Skeletal muscle cell (primary cell): ENCODE measurements around the gene SCO2.
A peak's percentile ranks its signal among the peaks of the same experiment; 100 is the strongest.
"Not testable (repeated sequence)": the region's sequence is repeated elsewhere in the genome, so short reads cannot be mapped to it uniquely, and the experiment has no call there.

Source experiments
- DNase-seq: peaks from one replicate; pipeline ENCODE4 v3.0.0-alpha.2; 2010; ENCODE audit warnings: low read depth
- H3K4me3 ChIP-seq: 2 replicates; pipeline ENCODE4 v1.5.1; 2011; ENCODE audit warnings: low read depth, mild to moderate bottlenecking, control low read depth, low read length, moderate library complexity

The SCO2 gene

DNA sequence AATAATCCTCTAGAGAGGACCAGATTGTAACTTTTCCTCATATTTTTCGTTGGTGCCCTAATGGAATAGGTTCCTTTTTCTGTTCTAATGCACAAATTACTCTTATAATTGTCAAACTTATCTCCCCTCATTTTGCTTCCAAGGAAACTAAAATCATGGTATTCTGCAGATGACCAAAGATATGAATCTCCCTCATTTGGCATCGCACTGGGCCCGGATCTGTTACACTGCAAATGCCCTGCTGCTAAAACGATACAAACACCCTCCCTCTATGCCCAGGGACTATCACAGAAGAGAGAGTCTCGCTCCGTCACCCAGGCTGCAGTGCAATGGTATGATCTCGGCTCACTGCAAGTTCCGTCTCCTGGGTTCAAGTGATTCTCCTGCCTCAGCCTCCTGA is 27.9 kb upstream of the SCO2 start:
- no peak overlapping the region for H3K4me3 ChIP-seq
- no peak for DNase-seq

DNA sequence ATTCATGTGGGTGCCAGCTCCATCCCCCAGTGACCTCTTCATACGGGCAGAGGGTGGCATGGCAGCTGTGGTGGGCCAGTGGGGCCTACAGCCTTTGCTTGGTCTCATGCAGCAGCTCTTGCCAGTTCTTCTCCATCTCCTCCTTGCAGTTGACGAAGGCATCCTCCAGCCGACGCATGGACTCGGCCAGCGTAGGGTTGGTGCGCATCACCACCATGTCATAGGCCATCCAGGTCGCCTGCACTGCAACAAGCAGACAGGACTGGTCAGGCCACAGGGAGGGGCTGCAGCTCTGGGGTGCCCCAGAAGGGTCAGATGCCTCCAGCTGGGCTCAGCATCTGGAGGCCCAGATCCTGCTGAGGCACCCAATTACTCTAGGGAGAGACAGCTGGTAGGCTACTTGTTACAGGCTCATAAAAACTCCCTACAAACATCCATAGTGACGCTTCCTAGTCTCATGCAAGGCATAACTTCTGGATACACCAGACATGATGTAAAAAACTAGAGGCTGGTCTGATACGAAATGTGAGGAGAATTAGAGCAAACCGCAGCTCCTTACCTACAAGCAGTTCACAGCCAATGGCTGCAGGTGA is 25.9 kb upstream of the SCO2 start:
- DNase-seq, result no peak
- no peak overlapping the region for H3K4me3 ChIP-seq

DNA sequence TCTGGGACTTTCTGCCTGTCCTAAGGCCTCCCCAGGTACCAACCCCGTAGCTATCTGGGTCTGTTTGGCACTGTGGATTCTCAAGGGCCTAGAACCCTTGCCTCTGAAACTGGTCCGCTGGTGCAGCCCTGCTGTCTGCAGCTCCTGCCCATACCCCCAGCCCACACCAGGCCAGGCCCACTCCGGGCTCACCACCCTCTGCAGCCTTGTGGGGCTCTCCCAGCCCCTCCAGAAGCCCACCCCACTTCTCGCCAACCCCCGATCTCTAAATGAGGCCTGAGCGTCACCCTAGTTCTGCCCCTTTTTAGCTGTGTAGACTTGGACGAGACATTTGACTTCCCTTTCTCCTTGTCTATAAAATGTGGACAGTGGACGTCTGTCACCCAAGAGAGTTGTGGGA is 25.0 kb upstream of the SCO2 start:
- no peak overlapping the region for H3K4me3 ChIP-seq
- DNase-seq, result no peak

DNA sequence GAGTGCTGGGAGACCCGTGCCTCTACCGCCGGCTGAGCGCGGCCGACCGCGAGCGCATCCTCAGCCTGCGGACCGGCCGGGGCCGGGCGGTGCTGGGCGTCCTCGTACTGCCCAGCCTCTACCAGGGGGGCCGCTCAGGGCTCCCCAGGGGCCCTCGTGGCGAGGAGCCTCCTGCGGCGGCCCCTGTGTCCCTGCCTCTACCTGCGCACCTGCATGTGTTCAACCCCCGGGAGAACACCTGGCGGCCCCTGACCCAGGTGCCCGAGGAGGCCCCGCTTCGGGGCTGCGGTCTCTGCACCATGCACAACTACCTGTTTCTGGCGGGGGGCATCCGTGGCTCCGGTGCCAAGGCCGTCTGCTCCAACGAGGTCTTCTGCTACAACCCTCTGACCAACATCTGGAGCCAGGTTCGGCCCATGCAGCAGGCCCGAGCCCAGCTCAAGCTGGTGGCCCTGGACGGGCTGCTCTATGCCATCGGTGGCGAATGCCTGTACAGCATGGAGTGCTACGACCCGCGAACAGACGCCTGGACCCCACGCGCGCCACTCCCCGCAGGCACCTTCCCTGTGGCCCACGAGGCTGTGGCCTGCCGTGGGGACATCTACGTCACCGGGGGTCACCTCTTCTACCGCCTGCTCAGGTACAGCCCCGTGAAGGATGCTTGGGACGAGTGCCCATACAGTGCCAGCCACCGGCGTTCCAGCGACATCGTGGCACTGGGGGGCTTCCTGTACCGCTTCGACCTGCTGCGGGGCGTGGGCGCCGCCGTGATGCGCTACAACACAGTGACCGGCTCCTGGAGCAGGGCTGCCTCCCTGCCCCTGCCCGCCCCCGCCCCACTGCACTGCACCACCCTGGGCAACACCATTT is 23.8 kb upstream of the SCO2 start:
- no peak for DNase-seq
- H3K4me3 ChIP-seq, result no peak overlapping the region

DNA sequence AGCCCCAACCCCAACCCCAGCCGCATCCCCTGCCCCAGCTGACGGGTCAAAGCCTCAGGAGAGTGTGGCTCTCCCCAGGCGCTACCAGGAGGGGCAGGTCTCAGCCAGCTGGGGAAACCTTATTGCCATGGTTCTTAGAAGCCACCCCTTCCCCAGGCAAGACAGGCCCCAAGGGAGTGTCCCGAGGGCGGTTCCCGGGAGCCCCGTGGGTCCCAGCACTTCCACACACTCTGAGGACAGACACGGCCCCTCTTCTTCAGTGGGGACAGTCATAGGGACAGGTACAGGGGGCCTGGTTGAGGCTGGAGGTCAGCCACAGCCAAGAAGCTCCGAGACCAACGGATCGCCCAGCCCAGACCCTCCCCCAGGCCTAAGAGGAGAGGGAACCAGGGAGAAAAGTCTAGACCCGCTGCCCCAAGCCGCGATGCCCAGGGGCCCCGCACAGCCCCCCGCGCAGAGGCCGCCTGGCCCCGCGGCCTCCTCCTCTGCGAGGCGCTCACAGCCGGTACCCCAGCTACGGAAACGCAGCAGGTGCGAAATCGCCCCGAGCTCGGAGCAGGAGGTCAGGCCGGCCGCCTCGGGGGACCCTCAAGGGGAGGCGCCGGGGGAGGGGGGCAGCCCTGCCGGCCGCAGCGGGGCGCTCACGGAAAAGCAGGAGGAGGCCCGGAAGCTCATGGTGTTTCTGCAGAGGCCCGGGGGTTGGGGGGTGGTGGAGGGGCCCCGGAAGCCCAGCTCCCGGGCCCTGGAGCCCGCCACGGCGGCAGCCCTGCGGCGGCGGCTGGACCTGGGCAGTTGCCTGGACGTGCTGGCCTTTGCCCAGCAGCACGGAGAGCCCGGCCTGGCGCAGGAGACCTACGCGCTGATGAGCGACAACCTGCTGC is 22.9 kb upstream of the SCO2 start:
- peak overlapping the region; percentile 7 for H3K4me3 ChIP-seq
- DNase-seq, result no peak

DNA sequence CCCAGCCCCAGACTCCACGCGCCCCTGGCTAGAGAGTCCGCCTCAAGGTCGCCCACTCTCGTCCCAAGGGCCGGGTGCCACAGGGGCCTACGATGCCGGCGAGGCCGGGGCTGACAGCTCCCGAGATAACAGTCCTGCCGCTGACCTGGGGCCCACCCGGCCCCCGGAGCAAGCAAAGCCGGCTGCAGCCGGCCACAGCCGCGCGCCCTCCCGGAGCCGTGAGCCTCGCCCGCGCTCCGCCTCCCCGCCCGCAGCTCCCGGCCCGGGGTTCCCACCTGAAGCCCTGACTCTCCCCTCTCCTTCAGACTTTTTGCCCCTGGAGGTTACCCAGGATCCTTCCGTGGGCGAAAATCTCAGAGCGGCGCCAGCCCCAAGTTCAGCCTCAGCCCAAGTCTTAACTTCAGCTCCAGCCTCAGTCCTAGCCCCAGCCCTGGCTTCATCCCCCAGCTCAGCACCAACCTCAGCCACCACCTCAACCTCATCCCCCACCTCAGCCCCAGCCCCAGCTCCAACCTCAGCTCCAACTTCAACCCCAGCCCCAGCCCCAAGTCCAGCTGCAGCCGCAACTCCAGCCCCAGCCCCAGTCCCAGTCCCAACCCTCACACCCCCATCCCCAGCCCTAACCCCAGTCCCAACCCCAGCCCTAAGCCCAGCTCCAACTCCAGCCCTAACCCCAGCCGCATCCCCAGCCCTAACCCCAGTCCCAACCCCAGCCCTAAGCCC is 22.0 kb upstream of the SCO2 start:
- H3K4me3 ChIP-seq, result no peak overlapping the region

DNA sequence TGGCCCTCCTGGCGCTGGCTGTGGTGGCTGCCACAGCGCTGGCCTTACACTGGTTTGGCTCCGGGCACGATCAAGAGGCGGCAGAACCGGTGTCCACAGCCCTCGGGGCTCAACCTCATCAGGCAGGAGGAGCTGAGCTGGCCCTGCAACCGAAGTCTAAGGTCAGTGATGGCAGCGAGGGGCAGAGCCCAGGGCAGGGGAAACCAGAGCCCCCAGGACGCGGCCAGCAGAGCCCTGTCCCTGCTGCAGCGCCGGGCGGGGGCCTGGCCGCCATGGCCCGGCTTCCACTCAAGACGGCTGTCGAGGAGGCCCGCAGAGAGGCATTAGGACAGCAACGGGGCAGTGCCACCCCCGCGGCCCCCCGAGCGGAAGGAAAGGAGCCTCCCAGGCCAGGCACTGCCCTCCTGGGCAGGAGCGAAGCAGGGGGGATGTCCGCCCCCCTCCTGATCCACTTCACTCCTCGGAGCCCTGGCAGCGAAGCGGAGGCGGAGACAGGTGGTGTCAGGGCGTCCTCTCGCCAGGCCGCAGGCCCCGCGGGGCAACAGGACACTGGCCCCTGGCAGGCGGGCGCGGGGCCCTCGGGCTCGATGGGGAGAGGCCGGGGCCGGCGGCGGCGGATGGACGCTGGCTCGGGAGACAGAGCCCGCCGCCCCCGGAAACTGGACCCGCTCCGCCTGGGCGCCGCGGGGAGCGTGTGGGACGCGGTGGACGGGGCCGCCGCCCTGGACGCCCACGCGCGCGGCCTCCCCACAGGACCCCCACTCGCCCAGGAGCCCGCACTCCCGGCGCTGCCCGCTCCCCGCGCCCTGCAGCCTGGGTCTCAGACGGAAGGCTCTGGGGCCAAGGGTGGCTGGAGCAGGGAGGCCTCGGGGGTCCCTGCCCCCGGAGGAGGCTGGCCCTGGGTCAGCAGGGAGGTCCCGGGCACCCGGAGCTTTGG is 21.2 kb upstream of the SCO2 start:
- DNase-seq, result no peak
- H3K4me3 ChIP-seq, result no peak overlapping the region

More for the DNA sequence above, 22.0 kb upstream of the SCO2 start:
- no peak for DNase-seq

DNA sequence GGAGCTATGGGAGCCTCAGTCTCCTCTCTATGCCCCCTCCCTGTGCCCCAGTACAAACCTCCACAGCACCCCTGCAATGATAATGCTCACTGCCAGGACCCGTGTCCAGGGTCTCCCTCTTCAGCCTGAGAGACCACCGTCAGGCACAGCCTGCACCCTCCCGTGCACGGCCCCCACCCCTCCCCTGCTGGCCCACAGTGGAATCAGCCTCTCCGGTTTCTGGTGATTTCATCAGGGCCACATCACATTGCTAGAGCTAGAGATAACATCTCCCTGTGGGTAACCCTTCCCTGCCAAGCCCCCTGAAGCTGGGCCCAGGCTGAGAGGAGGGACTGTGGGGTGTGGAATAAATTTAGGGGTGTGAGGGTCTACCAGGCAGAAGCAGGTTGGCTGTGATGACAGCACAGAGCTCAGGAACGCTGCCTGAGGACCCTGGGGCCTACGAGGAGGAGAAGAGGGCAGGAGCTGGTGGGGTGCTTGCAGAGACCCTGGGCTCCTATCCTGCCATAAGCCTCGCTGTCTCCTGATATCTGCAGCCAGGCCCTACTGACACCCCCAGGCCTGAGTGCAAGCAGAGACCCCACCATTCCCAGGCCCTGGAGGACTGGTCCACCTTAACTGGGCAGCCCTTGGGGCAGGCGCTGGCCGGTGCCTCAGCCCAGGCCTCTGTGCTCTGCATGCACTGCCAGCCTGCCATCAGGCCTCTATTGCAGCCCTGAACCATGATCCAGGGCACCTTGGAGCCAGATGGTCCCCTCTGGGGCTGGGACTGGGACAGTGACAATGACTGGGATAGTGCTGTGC is 20.3 kb upstream of the SCO2 start, which contains the start of gene KLHDC7B:
Gene KLHDC7B (plus strand): TSS at position 378 of the 804 bp plus-strand sequence. CDS start 345 bp downstream, at position 723.
- DNase-seq, result no peak
- H3K4me3 ChIP-seq, result no peak within 1 kb of the TSS

DNA sequence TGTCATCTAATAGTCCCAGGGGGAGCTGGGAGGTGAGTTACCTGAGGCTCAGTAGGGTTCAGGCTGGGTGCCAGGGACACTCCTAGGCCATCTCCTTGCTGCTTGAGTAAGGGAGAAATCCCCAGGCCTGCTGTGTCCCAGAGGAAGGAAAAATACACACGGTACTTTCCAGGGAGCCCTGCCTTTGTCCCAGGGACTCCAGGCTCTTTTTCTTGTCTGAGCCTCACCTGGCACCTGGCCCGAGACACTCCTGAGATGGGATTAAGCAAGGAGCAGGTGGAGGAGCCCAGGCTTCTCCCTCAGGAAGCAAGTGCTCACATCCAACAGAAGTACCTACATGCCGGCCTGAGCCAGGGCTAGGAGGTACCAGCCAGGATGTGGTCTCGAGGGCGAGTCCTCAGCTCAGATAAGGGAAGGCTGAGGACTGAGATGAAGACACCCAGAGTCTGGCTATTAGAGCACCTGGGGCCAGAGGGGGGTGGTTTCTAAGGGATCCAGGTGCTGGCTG is 19.4 kb upstream of the SCO2 start:
- H3K4me3 ChIP-seq, result no peak overlapping the region
- no peak for DNase-seq

DNA sequence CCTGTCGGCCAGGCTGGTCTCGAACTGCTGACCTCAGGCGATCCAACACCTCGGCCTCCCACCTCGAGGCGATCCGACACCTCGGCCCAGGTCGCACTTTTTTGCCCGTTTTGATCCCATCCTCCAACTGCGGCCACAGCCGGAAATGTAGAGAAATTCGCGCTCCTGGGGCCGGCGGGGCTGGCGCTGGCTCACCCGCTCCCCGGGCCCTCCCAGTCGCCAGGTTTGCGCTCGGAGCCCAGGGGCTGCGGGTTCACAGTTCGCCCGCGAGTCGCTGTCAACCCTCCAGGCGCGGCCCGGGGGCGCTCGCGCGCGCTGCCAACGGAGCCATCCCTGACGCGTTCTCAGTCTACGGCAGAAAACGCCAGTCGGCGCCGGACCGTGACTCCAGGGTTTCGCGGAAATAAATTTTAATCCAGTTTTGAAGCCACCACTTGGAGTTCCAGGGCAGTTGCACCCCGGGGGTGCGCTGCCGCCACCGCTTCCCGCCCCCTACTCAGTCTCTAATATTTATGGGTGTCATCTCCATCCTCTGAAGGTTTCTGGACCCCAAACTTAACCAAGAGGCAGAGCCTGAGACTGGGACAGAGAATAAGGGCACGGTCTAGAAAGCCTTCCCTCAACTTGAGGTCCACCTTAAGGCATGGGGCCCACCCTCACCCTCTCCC is 18.8 kb upstream of the SCO2 start:
- peak overlapping the region; percentile 27 for H3K4me3 ChIP-seq
- DNase-seq, result no peak

DNA sequence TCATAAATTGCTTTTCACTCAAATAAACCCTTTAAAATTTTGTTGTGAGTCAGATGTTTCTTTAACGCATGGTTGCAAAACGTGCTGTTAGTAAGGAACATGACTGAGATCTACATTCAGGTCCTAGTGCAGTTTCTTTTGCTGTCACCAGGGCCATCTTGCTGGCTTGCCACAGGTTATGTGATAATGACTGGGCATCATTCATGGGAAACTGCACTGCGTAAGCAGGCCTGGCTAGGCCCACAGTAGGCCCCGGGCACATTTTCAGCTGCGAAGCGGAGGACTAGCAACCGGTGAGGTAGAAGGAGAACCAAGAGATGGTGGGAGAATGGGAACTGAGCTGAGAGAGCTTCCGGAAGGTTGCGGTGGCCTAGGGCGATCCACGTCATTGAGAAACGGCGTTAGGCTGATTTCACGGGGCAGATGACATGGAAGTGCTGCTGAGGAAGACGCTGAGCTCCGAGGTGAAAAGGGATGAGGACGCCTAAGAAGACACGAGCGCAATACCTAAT is 17.1 kb upstream of the SCO2 start:
- no peak for DNase-seq
- no peak overlapping the region for H3K4me3 ChIP-seq

DNA sequence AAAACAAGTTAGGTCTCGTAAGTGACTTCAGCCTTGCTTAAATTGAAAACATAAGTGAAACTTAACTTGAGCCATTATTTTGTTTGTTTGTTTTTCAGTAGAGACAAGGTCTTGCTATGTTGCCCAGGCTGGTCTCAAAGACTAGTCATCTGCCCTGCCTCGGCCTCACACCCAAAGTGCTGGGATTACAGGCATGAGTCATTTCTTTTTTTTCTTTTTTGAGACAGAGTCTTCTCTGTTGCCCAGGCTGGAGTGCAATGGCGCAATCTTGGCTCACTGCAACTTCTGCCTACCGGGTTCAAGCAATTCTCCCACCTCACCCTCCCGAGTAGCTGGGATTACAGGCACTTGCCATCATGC is 16.2 kb upstream of the SCO2 start:
- H3K4me3 ChIP-seq, result not testable (repeated sequence)
- peak; percentile 56 for DNase-seq

DNA sequence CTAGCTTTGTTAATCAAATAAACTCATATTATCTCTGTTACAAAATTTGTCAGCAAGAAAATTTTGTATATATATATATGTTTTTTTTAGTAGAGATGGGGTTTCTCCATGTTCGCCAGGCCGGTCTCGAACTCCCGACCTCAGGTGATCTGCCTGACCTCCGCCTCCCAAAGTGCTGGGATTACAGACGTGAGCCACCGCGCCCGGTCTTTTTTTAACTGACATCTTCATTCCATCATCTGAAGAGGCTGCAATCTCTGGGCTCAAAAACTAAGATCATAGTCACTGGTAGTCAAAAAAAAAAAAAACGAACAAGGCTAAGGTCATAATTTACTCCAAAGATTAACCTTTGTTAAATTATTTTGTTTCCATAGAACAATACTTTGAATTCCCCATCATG is 15.0 kb upstream of the SCO2 start:
- H3K4me3 ChIP-seq, result no peak overlapping the region
- DNase-seq, result no peak

DNA sequence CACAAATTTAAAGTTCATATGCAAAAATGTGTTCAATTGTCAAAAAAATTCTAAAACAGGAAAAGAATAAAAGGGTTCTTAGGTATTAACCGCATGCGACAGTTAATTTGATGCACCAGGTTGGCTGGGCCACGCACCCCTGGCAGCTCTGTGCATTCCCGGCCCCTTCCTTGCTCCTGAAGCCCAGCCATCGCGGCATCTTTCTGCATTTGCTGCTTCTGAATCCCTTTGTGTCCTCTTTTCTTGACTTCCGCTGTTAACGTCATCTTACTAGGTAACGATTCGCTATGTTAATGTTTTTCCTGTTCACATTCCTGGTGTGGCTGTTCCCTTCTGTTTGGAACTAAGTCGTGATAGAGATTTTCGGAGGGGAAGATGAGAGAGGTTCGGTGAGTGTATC is 12.4 kb upstream of the SCO2 start:
- no peak overlapping the region for H3K4me3 ChIP-seq
- DNase-seq, result no peak

DNA sequence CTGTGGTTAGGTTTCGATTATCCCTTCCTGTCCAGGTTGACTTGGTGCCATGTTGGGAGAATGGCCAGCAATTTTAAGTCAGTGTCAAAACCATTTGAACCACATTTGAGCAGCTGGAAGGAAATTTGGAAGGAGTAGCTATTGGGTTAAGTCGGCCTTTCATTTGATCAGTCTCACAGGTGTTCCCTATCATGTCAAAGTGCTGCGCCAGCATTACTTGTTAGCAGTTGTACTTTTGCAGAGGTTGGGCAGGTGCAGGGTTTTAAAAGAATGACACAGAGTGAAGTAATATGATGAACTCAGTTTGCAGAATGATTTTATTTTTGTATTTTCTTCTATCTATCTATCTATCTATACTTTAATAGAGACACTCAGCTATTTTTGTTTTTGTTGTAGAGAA is 10.8 kb upstream of the SCO2 start:
- no peak for DNase-seq
- H3K4me3 ChIP-seq, result no peak overlapping the region

DNA sequence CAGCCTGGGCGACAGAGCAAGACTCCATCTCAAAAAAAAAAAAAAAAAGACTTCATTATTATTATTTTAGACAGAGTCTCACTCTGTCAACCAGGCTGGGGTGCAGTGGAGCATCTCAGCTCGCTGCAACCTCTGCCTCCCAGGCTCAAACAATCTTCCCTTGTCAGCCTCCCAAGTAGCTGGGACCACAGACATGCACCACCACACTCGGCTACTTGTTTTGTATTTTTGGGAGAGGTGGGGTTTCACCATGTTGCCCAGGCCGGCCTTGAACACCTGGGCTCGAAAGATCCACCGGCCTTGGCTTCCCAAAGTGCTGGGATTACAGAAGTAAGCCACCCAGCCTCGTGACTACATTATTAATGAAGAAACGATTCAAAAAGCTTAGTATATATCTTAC is 9.7 kb upstream of the SCO2 start:
- no peak for DNase-seq
- no peak overlapping the region for H3K4me3 ChIP-seq
